CMK (cell line): ENCODE measurements around the gene M6PR.
A peak's percentile ranks its signal among the peaks of the same experiment; 100 is the strongest.
"Not testable (repeated sequence)": the region's sequence is repeated elsewhere in the genome, so short reads cannot be mapped to it uniquely, and the experiment has no call there.

ENCODE experiments used
- DNase-seq: peaks from one replicate; pipeline ENCODE4 v3.0.0-alpha.2; 2010; ENCODE audit warnings: low read depth

M6PR gene

GRCh38 chr12:8950702-8951478 lies 1.4 kb upstream of the M6PR start:
- no peak for DNase-seq

GRCh38 chr12:8950221-8950527 lies 729 bp upstream of the M6PR start:
- no peak for DNase-seq

- DNase-seq = no peak
Observed at GRCh38 chr12:8948701-8949341, 624 bp downstream of the M6PR start.

- no peak for DNase-seq
Observed at GRCh38 chr12:8947737-8948136, 1.7 kb downstream of the M6PR start.

- DNase-seq = no peak
Observed at GRCh38 chr12:8946733-8947132, 2.7 kb downstream of the M6PR start.

- no peak for DNase-seq
Observed at GRCh38 chr12:8943565-8944186, 5.8 kb downstream of the M6PR start.

- no peak for DNase-seq
Observed at GRCh38 chr12:8941691-8942478, 7.6 kb downstream of the M6PR start.

GRCh38 chr12:8937842-8938442 lies 11.5 kb downstream of the M6PR start:
- DNase-seq = not testable (repeated sequence)

- no peak for DNase-seq
Observed at GRCh38 chr12:8936735-8937134, 12.7 kb downstream of the M6PR start.

- DNase-seq = not testable (repeated sequence)
Observed at GRCh38 chr12:8934080-8934479, 15.4 kb downstream of the M6PR start.

- DNase-seq = not testable (repeated sequence)
Observed at GRCh38 chr12:8932464-8932863, 17.0 kb downstream of the M6PR start.

- DNase-seq = not testable (repeated sequence)
Observed at GRCh38 chr12:8930655-8931323, 18.7 kb downstream of the M6PR start.

- DNase-seq = no peak
Observed at GRCh38 chr12:8922544-8922943, 26.9 kb downstream of the M6PR start.

GRCh38 chr12:8919643-8920042 lies 29.8 kb downstream of the M6PR start:
- DNase-seq = not testable (repeated sequence)

GRCh38 chr12:8917751-8918150 lies 31.7 kb downstream of the M6PR start:
- no peak for DNase-seq

- DNase-seq = no peak
Observed at GRCh38 chr12:8917031-8917430, 32.4 kb downstream of the M6PR start.

GRCh38 chr12:8916154-8916553 lies 33.3 kb downstream of the M6PR start:
- DNase-seq = no peak

- DNase-seq = no peak
Observed at GRCh38 chr12:8914716-8915526, 34.5 kb downstream of the M6PR start.

- DNase-seq = peak; percentile 52
Observed at GRCh38 chr12:8914033-8914715, 35.3 kb downstream of the M6PR start, which contains the start of gene PHC1. Gene PHC1, plus strand, starts transcription at chr12:8914509. Its CDS starts 3,169 bp downstream, at chr12:8917678.

- DNase-seq = no peak
Observed at GRCh38 chr12:8913702-8914032, 35.8 kb downstream of the M6PR start.
